Forelimb muscle (tissue), 1 donor: ENCODE measurements around the gene TBC1D1. TPM values are rescaled to one million over a fixed set of nuclear protein-coding genes. Genes with fewer than 3 reads are reported as not detected.

Source experiments
- DNase-seq: peaks from one replicate; pipeline ENCODE4 v3.0.0-alpha.2; 2013; ENCODE audit warnings: low read depth
- polyA plus RNA-seq: library from polyadenylated mRNA; unstranded; fragments of 120-200 nt; gene quantifications from one replicate; pipeline ENCODE4 v1.2.1, GENCODE V29; 2013; ENCODE audit not compliant: insufficient read length

TBC1D1 gene
- polyA plus RNA-seq, 1 donor = 53.7 TPM

DNA sequence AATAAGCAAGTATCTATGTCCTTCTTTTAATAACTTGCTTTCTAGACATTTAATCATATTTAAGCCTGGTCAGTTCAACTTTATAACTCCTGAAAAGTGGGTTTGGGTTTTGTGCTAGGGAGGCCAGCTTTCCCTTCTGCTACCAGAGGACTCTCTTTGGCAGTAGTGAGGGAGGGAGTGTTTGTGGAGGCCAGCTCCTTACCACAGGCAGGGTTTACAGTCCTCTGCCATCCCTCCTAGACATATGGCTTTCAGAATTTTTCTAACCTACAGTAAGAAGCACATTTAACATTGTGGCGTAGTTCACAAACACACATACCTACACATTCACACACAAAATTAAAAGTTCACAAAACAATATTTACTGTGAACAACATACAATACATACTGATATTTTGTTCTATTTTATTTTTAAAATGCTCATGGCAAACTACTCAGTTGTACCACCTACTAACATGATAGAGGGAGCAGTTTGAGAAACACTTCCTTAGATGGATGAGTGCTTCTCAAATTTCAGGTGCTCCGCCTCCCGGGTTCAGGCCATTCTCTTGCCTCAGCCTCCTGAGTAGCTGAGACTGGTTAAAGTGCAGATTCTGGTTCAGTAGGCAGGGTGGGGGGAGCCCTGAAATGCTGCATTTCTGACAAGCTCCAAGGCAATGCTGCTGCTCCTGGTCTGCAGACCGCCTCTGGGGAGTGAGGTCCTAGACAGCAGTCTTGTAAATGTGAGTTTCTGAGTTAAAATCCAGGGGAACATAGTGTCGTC is 156.0 kb downstream of the TBC1D1 start:
- no peak for DNase-seq

DNA sequence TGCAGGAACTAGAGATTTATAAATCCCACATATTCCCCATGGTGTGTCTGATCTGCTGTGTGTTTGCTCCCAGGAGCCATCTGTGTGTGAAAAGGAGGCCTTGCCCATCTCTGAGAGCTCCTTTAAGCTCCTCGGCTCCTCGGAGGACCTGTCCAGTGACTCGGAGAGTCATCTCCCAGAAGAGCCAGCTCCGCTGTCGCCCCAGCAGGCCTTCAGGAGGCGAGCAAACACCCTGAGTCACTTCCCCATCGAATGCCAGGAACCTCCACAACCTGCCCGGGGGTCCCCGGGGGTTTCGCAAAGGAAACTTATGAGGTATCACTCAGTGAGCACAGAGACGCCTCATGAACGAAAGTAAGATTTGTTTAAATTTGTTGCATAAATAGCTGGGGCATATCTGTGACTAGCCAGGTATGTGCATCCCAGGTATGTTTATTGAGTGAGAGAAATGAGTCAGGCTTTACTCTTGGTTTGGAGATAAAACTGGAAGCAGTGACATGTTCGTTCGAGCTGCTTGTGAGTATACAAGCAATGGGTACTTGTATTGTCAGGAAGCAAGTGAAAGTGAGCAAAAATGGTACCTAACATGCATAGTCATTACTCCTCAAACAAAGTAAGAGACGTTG is 158.8 kb downstream of the TBC1D1 start:
- no peak for DNase-seq

DNA sequence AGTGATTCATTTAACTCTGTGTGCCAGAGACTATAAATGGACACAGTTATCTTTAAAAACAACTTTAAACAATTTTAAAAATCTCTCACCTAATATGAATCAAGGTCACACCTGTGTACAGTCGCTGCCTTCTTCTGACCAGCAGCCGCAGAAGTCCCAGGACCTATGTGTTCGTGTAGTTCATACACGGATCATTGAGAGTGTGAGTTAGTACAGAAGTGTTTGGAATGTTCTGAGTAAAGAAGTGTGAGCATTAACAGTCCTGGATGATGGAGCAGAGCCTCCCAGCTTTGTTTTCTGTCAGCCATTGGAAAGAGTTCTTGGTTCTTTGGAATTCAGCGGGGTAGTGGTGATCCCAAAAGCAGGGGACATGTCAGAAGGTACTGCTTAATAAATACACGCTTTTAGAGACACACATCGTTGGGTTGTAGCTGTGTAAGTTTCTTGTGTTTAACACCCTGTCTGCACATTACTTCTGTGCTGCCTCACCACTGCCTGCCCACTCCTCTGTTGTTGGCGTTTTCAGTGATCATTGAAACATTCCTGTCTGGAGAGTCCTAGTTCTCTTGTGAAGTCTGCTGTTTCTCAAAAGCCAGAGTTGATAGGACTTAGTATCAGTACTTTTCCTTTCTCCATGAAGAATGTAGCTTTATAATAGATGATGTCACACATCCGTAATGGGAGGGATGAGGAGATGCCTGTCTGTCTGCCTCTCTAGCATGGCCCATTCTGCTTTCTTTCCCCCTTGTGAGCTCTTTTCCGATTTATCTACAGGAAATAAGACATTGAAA is 159.9 kb downstream of the TBC1D1 start:
- DNase-seq = no peak

DNA sequence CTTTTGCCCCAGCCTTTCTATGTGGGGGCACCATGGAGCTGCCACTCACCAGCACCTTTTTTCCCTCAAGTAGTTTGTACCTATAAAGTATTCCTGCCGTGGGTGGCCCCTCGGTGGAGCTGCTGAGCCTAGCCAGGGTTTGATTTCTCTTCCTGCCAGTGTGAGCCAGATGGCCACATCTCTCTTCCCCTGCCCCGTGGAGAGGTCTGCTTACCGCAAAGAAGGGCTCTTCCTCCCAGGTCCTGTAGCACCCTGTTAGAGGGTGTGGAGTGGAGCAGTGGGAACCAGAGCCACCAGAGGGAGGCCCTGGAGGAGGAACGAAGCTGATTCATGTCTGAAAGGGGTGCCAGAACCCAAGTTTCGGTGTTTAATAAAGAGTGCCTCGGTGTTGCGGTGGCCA is 164.7 kb downstream of the TBC1D1 start:
- no peak for DNase-seq

DNA sequence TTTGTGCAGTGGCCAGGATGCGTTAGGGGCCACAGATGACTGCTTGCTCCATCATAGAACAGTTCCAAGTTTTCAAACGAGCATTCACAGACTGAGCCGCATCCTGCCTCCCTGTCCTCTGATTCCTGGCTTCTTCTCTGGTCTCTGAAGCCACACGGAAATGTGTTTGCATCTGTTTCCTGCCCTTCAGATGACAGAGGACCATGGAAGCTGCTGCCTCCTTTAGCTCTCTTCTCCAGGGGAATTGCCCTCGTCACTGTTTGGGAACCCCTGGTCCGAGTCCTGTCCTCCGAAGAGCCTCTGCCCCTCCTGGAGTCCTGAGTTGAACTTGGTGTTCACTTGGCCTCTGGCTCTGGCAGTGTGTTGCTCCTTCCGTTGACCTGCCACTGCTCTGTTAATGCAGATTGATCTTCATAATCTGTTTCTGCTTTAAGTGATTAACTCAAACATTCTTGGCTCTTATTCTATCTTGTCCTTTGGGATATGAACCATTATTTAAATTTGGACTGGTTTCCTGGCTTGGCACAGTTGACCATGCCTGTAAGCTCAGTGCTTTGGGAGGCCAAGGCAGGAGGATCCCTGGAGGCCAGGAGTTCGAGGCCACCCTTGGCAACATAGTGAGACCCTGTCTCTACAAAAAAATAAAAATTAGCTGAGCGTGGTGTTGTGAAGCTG is 165.3 kb downstream of the TBC1D1 start:
- no peak for DNase-seq

DNA sequence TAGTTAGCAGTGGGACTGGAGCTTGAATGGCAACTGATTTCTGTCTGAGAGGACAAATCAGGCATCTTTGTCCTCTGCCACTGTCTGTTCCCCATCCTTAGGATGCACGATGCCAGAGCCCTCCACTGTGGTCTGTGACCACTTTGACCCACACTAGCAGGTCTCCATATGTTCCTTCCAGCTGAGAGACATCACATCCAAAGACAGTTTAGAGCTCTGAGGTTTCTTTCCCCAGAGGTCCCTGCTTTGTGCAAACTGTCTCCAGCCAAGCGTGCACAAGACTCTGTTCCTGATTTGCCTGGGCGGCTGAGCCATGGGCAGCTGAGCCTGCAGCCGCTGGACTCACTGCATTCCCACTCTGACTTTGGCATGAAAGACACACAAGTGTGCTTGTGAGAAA is 167.3 kb downstream of the TBC1D1 start:
- DNase-seq = no peak

DNA sequence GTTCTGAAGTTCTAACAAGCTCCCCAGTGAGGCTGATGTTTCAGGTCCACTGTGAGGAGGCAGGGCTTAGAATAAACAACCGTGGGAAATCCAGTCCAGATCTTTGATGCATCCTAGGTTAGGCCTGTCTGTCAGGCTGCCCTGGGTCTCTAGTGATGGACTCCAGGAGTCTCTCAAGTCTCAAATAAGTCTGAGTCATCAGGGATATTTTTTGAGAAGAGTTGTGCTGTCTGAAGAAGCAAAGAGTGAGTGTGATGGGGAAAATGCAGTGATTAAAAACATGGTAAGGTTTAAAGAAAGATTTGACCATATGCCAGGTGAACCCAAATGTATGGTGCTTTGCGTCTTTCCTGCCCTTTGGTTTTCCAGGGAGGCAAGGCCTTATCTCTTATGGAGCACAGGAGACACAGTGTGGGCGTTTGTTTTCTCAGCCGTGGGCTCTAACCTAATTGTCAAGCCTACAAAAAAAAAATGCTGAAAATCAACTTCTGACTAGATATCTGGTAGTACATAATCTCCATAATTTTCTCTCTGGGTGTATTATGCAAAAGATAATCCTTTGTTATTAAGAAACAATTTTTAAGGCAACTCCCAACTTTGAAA is 170.0 kb downstream of the TBC1D1 start:
- DNase-seq = no peak

DNA sequence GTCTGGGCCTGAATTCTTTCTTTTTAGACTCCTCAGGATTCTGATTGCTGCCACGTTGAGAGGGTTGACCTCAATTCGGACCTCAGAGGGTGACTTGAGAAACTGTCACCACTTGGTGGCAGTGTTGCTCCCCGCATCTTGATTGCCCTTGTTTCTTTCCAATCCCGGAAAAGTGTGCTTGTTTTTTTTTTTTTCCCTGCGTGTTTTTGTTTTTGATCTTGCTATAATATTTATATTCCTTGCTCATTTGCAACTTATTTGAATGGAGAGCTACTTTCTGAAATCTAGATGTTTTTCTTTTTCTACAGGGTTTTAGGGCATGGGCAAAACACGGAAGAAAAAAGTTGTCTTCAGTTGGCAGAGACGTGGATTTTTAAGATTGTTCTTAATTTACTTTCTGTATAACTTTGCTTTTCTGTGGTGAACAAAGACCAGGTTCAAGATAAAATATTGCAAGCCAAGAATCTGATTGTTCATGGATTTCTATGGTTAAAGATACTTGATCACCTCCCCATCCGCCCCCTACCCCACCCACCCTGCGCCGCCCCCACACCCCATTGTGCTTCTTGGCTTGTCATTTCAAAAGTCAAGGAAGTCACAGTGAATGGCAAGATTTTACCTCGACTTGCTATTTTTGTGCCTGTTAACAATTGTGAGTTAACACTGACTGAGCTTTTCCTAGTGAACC is 171.3 kb downstream of the TBC1D1 start:
- peak; percentile 76 for DNase-seq

DNA sequence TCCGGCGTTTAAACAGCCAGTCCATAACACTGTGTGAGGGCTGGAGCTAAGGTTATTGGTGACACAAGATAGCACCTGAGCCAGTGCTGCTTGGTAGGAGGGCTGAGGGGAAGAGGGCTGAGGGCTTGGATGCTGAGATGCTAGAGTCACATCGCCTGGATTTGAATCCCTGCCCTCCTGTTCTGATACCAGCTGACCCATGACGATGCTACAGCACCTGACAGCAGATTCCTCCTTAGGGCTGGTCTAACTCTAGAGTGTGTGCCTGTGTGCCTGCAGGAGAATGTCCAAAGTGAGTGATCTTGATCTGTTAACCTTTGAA is 171.9 kb downstream of the TBC1D1 start:
- DNase-seq = no peak

DNA sequence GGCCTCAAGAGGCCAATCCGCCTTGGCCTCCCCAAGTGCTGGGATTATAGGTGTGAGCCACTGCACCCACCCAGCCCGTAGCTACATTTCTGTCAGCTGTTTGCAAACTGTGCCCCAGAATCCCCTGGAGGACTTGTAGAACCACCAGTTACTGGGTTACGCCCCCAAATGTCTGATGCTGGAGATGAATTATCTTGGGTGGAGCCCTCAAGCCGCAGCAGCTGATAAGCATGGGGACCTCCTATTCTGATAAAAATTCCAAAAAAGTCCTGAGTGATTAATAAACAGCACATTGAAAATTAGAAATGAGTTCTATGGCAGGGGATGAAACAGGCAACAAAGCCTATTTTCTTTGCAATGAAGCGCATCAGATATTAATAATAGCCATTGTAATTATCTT is 174.3 kb downstream of the TBC1D1 start:
- DNase-seq = no peak

DNA sequence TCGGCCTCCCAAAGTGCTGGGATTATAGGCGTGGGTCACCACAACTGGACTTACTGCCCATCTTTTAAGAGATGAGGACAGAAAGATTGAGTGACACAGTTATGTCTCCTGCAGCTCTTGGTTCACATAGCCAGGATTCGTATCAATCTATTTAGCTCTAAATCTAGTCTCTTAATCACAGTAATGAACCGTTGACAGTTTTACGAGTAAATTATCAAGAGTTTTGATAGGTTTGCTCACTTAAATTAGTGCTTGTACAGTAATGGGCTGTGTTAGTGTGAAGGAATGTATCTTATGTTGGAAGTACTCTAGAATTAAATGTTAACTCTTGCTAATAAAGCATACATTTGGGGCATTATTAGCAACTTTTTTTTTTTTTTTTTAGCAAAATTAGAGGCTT is 175.0 kb downstream of the TBC1D1 start:
- DNase-seq = no peak

DNA sequence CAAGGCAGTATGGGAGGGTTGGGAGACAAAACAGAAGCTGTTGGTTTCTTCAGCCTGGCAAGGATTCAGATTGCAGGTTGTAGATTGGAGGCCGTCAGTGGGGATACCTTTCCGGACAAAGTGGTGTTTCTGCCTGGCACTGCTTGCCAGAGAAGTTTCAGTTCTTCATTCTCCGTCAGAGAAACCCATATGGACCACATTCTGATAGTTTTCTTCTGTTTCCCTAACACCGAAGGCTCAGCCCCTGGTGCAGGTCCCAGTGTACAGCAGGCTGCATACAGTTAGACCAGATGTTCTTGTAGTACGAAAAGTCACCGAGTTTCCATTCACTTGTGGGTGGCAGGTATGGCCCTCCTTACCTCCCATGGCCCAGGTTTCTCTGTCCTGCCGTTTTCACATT is 176.6 kb downstream of the TBC1D1 start:
- DNase-seq = no peak

DNA sequence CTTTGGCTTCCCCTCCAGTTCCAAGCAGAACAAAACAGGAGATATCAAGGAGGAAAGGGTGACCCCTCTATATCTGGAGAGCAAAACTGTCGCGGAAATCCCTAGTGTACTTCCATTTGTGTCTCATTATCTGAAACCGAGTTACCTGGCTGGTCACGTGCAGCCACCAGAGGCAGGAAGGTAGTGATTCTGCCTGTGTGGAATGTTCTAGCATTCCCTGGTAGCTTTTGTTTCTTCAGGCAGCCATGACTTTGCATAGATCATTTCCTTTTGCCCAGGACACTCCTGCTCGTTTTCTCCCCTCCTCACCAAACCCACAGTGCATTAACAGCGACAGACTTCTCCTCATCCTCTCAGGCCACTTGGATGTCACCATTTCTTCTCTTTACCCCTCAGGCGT is 177.2 kb downstream of the TBC1D1 start:
- no peak for DNase-seq

DNA sequence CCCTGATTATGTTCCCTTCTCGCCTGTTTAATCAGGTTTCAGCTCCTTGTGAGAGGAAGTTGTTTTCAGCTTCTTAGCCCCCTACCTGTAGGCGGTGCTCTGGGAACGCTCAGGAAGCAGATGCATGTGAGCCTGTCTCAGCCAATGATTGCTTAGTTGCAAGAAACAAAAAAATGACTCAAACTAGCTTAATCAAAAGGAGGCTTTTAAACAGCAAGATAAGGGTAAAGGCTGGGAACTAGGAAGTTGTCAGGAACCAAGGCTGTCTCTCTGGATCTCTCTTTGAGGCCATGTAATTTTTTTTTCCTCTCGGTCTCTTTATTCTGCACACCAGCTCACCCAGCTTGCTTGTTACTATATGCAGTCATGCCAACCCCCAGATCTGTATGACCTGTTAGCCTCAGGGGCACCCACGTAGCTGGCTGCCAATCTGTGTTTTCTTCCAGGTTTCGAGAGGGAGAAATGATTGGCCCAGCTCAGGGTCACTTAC is 178.4 kb downstream of the TBC1D1 start:
- DNase-seq = no peak

DNA sequence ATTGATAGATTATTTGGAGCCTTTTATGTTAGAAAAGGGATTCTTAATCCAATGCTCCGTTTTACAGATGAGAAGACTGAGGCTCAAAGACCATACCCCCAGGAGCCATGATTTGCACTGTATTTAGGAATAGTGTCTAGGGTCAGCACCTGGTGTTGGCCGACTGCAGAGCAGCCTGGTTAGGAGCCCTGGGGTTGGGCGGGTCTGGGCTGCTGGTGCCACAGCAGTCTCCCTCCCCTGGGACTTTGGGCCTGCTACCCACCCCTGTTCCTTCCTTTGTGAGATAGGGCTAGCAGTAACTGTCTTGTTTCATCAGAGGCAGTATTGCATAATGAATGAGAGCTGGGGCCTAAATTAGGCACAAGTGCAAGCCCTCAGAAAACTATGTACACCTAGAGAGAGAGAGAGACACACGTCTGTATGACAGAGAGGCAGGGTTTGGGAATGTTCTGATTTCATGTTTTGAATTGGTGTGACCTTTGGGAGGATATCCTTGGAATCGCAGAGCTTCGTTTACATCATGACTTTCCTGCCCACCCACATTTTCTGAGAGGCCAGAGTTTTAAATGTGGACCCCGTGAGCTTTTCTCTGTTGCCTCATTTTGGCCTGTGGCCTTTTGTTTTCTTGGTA is 181.0 kb downstream of the TBC1D1 start:
- DNase-seq = no peak

DNA sequence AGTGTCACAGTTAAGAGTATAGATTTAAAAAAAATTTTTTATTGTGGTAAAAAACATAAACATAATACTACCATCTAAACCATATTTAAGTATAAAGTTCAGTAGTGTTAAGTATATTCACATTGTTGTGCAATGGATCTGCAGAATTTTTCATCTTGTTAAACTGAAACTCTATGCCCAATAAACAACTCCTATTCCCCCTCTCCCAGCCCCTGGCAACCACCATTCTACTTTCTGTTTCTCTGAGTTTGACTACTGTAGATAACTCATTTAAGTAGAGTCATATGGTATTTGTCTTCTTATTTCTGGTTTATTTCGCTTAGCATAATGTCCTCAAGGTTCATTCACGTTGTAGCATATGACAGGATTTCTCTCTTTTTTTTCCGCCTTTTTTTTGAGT is 181.7 kb downstream of the TBC1D1 start:
- no peak for DNase-seq

DNA sequence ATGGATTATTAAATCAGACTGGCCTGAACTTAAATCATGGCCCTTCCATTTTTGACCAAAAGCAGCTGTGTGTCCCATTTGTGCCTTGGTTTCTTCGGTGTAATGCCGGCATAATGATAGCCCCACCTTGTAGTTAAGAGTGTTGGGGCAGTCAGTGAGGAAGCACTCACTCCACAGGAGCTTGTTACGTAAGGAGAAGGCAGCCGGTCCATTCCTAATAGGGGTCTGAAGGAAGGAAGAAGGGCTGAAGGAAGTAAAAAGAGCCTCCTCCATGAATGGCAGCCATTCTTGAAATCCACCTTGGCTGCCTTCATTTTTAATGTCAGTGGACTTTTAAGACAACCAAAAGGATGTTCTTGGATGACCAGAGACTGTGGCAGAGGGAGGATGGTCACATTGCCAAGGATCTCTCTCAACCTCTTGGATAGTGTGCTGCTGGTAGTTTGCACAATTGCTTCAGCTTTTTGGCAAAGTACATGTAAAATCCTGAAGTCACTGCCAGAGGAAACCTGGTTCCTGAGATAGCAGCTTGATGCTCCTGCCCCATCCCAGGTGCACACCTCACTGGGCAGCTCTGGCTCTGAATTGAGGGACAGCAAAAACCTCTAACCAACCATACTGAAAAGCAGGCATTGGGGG is 182.8 kb downstream of the TBC1D1 start:
- no peak for DNase-seq

DNA sequence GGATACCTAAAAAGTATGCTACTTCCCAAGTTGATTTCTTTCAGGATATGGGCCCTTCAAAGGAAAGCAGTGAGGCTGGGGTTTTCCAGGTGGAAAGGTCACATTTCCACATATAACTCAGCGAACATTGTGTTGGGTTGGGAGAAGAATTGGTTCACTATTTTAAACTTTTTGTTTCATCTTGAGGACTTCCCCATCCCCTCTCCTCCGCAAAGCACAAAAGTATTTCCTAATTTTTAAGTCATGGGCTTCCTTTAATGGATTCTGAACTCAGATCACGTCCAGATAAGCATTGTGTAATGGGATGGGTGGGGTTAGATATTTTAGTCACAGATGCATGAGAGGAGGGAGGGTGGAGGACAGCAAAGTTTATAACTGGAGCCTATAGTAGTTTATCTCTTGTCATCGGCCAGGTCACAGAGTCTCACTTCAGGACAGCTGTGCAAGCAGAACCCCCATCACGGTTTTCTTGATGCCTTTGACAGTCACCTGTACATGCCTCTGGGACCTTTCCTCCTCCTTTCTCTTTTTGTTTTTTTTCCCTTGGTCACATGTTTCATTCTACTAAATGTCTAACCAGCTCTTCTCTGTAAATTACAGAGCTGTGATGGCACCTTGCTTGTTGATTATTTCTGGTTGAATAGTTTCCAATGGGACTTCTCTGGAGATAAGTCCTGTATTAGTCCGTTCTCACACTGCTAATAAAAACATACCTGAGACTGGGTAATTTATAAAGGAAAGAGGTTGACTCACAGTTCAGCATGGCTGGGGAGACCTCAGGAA is 184.7 kb downstream of the TBC1D1 start:
- DNase-seq = no peak

DNA sequence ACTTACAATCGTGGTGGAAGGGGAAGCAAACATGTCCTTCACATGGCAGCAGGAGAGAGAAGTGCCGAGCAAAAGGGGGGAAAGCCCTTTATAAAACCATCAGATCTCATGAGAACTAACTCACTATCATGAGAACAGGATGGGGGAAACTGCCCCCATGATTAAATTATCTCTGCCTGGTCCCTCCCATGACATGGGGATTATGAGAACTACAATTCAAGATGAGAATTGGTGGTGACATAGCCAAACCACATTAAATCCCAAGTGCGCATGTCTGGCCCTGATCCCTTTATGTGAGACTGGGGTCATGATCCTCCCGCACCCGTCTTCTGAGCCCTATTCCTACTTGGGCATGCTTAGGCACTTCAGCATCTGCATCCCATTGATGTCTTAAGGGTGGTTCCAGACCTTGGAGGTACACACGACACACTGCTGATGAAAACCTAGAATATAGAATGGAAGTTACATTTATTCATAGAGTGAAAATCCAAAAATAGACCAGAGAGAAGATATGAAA is 185.3 kb downstream of the TBC1D1 start:
- DNase-seq = no peak
